Neural cell (in vitro differentiated cells): ENCODE results near the gene INSIG2.

Experiments
- POLR2AphosphoS5 ChIP-seq: IDR thresholded peaks from 2 replicates; pipeline ENCODE4 v1.6.1; 2012
- TAF1 ChIP-seq: IDR thresholded peaks from 2 replicates; pipeline ENCODE4 v1.6.1; 2012; ENCODE audit warnings: low read depth
- TF ChIP-seq, protein P1 (sequence below): IDR thresholded peaks from 2 replicates; pipeline ENCODE4 v1.6.1; 2012; ENCODE audit warnings: borderline replicate concordance

DNA sequence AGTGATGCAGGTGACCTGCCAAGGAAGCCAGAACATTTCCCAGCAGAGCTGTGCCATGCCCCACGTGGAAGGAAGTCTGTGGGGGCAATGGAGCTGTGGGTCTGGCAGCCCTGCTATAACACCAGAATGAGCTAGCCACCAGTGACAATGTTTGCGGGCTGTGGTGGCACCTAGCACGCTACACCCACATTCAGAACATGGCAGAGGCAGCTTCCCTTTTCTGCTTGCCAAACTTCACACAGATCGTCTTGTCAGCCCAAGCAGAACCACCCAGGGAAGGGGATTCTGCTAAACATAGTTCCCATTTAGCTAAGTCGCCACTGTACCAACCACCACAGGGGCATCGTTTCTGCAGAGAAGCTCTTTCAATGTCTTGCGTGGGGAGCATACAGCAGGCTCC lies 47.4 kb upstream of the INSIG2 start:
- TF ChIP-seq TAF1 (no peak), POLR2AphosphoS5 (no peak)
- TF ChIP-seq, protein P1, sequence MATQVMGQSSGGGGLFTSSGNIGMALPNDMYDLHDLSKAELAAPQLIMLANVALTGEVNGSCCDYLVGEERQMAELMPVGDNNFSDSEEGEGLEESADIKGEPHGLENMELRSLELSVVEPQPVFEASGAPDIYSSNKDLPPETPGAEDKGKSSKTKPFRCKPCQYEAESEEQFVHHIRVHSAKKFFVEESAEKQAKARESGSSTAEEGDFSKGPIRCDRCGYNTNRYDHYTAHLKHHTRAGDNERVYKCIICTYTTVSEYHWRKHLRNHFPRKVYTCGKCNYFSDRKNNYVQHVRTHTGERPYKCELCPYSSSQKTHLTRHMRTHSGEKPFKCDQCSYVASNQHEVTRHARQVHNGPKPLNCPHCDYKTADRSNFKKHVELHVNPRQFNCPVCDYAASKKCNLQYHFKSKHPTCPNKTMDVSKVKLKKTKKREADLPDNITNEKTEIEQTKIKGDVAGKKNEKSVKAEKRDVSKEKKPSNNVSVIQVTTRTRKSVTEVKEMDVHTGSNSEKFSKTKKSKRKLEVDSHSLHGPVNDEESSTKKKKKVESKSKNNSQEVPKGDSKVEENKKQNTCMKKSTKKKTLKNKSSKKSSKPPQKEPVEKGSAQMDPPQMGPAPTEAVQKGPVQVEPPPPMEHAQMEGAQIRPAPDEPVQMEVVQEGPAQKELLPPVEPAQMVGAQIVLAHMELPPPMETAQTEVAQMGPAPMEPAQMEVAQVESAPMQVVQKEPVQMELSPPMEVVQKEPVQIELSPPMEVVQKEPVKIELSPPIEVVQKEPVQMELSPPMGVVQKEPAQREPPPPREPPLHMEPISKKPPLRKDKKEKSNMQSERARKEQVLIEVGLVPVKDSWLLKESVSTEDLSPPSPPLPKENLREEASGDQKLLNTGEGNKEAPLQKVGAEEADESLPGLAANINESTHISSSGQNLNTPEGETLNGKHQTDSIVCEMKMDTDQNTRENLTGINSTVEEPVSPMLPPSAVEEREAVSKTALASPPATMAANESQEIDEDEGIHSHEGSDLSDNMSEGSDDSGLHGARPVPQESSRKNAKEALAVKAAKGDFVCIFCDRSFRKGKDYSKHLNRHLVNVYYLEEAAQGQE, result no peak
